BLaER1 treated with 17β-estradiol and CSF1 and Interleukin-3, amounts not matched to agents 10 nM and 100 nM (cell line): ENCODE data around the gene TAF11L13.
"Not testable (repeated sequence)": the region's sequence is repeated elsewhere in the genome, so short reads cannot be mapped to it uniquely, and the experiment has no call there.

ENCODE experiments used
- H3K27ac ChIP-seq, 11 experiments: shearing (Covaris generic); formaldehyde crosslinking; 2 replicates each; pipeline ENCODE4 v1.8.1; 2022
- H3K27me3 ChIP-seq, 11 experiments: shearing (Covaris generic); formaldehyde crosslinking; 2 replicates each; pipeline ENCODE4 v1.8.1; 2022
- H3K36me3 ChIP-seq, 11 experiments: shearing (Covaris generic); formaldehyde crosslinking; 2 replicates each; pipeline ENCODE4 v1.8.1; 2022
- H3K4me1 ChIP-seq, 10 experiments: shearing (Covaris generic); formaldehyde crosslinking; 2 replicates each; pipeline ENCODE4 v1.8.1; 2022
- H3K4me2 ChIP-seq, 11 experiments: shearing (Covaris generic); formaldehyde crosslinking; 2 replicates each; pipeline ENCODE4 v1.8.1; 2022
- H3K4me3 ChIP-seq, 10 experiments: shearing (Covaris generic); formaldehyde crosslinking; 2 replicates each; pipeline ENCODE4 v1.8.1; 2022
- H3K9ac ChIP-seq, 11 experiments: shearing (Covaris generic); formaldehyde crosslinking; 2 replicates each; pipeline ENCODE4 v1.8.1; 2022
- H3K9me3 ChIP-seq, 11 experiments: shearing (Covaris generic); formaldehyde crosslinking; replicated peaks in 1 of 11; 2 replicates each; pipeline ENCODE4 v1.8.1; 2022
- H4K20me1 ChIP-seq, 11 experiments: shearing (Covaris generic); formaldehyde crosslinking; 2 replicates each; pipeline ENCODE4 v1.8.1; 2022
- Cebpa-rat ChIP-seq, 11 experiments: shearing (Covaris generic); IDR thresholded peaks; 2 replicates each; pipeline ENCODE4 v1.8.1; 2022

TAF11L13 gene

GRCh38 chr5:17619354-17619753, 12.5 kb upstream of the TAF11L13 start:
- no peak for TF ChIP-seq Cebpa-rat (IDR thresholded peaks at IDR 0.05)
- Histone ChIP-seq H3K27ac (no peak overlapping the region), H4K20me1 (no peaks in the 10 kb centered on the region), H3K9ac (no peak overlapping the region), H3K9me3 (peaks cover 0 to 10% (median 0%) of the 10 kb centered on the region in 11 experiments; a peak in 2 of 22 replicates), H3K4me2 (peak overlapping the region in 6 of 11 experiments; percentile 36 to 69 (median 56); a peak in 7 of 22 replicates), H3K4me1 (peaks cover 0 to 16% (median 10%) of the 10 kb centered on the region in 10 experiments; a peak in 14 of 20 replicates), H3K4me3 (no peak overlapping the region), H3K36me3 (no peaks in the 10 kb centered on the region), H3K27me3 (peaks cover 0 to 4% (median 0%) of the 10 kb centered on the region in 11 experiments; a peak in 4 of 22 replicates)

GRCh38 chr5:17620627-17621026, 11.3 kb upstream of the TAF11L13 start:
- no peak for TF ChIP-seq Cebpa-rat (IDR thresholded peaks at IDR 0.05)
- Histone ChIP-seq H3K9me3 (0 out of 22 replicates have a peak, but pooled peaks cover 0 to 4% (median 0%) of the 10 kb centered on the region in 11 experiments), H3K9ac (no peak overlapping the region), H3K4me2 (peak overlapping the region in 9 of 11 experiments; percentile 31 to 69 (median 53); a peak in 18 of 22 replicates), H3K4me3 (no peak overlapping the region), H3K27me3 (peaks cover 0 to 4% (median 0%) of the 10 kb centered on the region in 11 experiments; a peak in 4 of 22 replicates), H3K27ac (no peak overlapping the region), H4K20me1 (no peaks in the 10 kb centered on the region), H3K36me3 (no peaks in the 10 kb centered on the region), H3K4me1 (peaks cover 0 to 16% (median 10%) of the 10 kb centered on the region in 10 experiments; a peak in 14 of 20 replicates)

- Histone ChIP-seq H3K4me1 (peaks cover 0 to 2% (median 1%) of the 10 kb centered on the region in 10 experiments; a peak in 14 of 20 replicates), H3K9me3 (0 out of 22 replicates have a peak, but pooled peaks cover 0 to 2% (median 0%) of the 10 kb centered on the region in 11 experiments), H3K4me2 (no peak overlapping the region), H3K9ac (no peak overlapping the region), H4K20me1 (no peaks in the 10 kb centered on the region), H3K27me3 (peaks cover 0 to 3% (median 0%) of the 10 kb centered on the region in 11 experiments; a peak in 3 of 22 replicates), H3K36me3 (no peaks in the 10 kb centered on the region), H3K4me3 (no peak overlapping the region), H3K27ac (no peak overlapping the region)
- TF ChIP-seq Cebpa-rat (IDR thresholded peaks at IDR 0.05): no peak
Observed at GRCh38 chr5:17625686-17626085, 6.2 kb upstream of the TAF11L13 start.

GRCh38 chr5:17634160-17634559, 2.3 kb downstream of the TAF11L13 start, which contains the start of gene TAF11L14:
TSS of gene TAF11L14 (plus strand) at chr5:17634460.
- H3K27ac ChIP-seq: no peak within 1 kb of the TSS
- H4K20me1 ChIP-seq: no peaks in the 10 kb centered on the region
- no peak within 1 kb of the TSS for H3K9ac ChIP-seq
- no peak within 1 kb of the TSS for H3K4me3 ChIP-seq
- H3K9me3 ChIP-seq: no peaks in the 10 kb centered on the region
- no peak within 1 kb of the TSS for H3K4me2 ChIP-seq
- H3K27me3 ChIP-seq: no peaks in the 10 kb centered on the region
- H3K36me3 ChIP-seq: no peaks in the 10 kb centered on the region
- TF ChIP-seq Cebpa-rat (IDR thresholded peaks at IDR 0.05): no peak
- H3K4me1 ChIP-seq: no peaks in the 10 kb centered on the region

- not testable (repeated sequence) for H3K9ac ChIP-seq, H3K36me3 ChIP-seq
Observed at GRCh38 chr5:17649232-17649631, 17.3 kb downstream of the TAF11L13 start.

GRCh38 chr5:17655201-17655759, 23.4 kb downstream of the TAF11L13 start:
- not testable (repeated sequence) for H3K36me3 ChIP-seq, H3K4me2 ChIP-seq, H3K9ac ChIP-seq, H3K4me3 ChIP-seq, H4K20me1 ChIP-seq, H3K27me3 ChIP-seq, H3K4me1 ChIP-seq, H3K27ac ChIP-seq
- H3K9me3 ChIP-seq: peaks cover 0 to 16% (median 5%) of the 10 kb centered on the region in 11 experiments; a peak in 5 of 22 replicates

More at GRCh38 chr5:17649232-17649631, 17.3 kb downstream of the TAF11L13 start:
- H3K27ac ChIP-seq, H3K4me1 ChIP-seq, H3K4me2 ChIP-seq, H3K27me3 ChIP-seq, H4K20me1 ChIP-seq, H3K9me3 ChIP-seq, H3K4me3 ChIP-seq: not testable (repeated sequence)

- H3K27me3 ChIP-seq: no peaks in the 10 kb centered on the region
- TF ChIP-seq Cebpa-rat (IDR thresholded peaks at IDR 0.05): no peak
- H3K4me2 ChIP-seq: no peak overlapping the region
- no peaks in the 10 kb centered on the region for H3K4me1 ChIP-seq
- no peak overlapping the region for H3K4me3 ChIP-seq
- no peaks in the 10 kb centered on the region for H3K36me3 ChIP-seq
- no peaks in the 10 kb centered on the region for H4K20me1 ChIP-seq
- H3K9me3 ChIP-seq: peaks cover 0 to 16% (median 6%) of the 10 kb centered on the region in 11 experiments; a peak in 6 of 22 replicates
- no peak overlapping the region for H3K9ac ChIP-seq
- H3K27ac ChIP-seq: no peak overlapping the region
Observed at GRCh38 chr5:17655921-17656320, 24.0 kb downstream of the TAF11L13 start.

GRCh38 chr5:17663182-17663581, 31.3 kb downstream of the TAF11L13 start:
- H4K20me1 ChIP-seq: no peaks in the 10 kb centered on the region
- no peak overlapping the region for H3K27ac ChIP-seq
- H3K27me3 ChIP-seq: no peaks in the 10 kb centered on the region
- no peak overlapping the region for H3K9ac ChIP-seq
- peaks cover 18 to 37% (median 24%) of the 10 kb centered on the region in 10 experiments for H3K4me1 ChIP-seq
- H3K4me3 ChIP-seq: no peak overlapping the region
- peak overlapping the region in 4 of 11 experiments; percentile 2 to 43 (median 14); a peak in 4 of 22 replicates for H3K4me2 ChIP-seq
- TF ChIP-seq Cebpa-rat (IDR thresholded peaks at IDR 0.05): no peak
- H3K36me3 ChIP-seq: no peaks in the 10 kb centered on the region
- peaks cover 0 to 18% (median 0%) of the 10 kb centered on the region in 11 experiments; a peak in 4 of 22 replicates for H3K9me3 ChIP-seq

GRCh38 chr5:17665836-17666235, 33.9 kb downstream of the TAF11L13 start:
- Histone ChIP-seq H3K27ac (no peak overlapping the region; a peak in 1 of 22 replicates), H3K9me3 (peaks cover 8 to 29% (median 14%) of the 10 kb centered on the region in 11 experiments), H4K20me1 (no peaks in the 10 kb centered on the region), H3K4me1 (peaks cover 18 to 37% (median 24%) of the 10 kb centered on the region in 10 experiments), H3K9ac (no peak overlapping the region), H3K4me3 (no peak overlapping the region), H3K27me3 (no peaks in the 10 kb centered on the region), H3K36me3 (no peaks in the 10 kb centered on the region), H3K4me2 (peak overlapping the region in 10 of 11 experiments; percentile 4 to 63 (median 16); a peak in 8 of 22 replicates)
- no peak for TF ChIP-seq Cebpa-rat (IDR thresholded peaks at IDR 0.05)
